ENCODE results near the gene HECTD4.

DNA sequence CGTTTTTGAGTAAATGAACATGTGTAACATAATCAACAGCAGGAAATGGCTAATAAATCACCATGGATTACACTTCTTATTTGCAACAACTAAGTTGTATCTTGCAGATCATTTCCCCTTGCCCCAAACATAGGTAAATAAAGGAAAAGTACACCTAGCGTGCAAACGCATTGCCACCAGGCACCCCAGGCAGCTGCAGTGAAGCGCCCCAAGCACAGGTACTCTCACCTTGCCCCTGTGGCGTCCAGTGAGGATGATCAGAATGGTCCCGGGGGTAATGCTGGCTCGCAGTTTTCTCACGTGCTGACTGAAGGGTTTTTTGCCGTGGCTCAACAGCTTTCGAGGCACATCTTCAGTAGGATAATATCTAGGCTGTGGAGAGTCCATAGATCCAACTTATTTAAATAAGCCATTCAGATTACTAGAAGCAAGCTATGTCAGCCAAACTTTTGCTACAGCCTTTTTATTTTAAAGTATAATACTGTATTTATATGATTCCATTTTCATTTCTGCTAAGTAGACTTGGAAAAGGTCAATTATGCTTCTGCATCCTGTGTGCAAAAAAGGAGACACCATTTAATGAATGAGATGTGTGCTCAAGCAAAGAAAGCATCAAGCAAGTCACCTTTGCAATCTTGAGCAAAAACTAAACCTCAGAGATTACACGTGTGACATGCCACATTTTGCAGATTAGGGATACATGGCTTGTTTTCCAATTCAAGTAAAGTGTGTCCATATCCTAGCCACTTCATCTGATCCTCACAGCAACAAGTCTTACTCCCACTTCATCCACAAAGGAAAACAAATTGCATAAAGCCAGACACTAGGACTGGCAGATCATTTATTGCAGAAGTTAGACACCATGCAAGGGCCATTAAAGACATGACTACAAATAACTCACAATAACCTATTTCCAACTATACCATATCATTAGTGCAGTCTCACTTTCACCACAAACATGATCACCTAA, 24.6 kb upstream of the HECTD4 start:
- TF ChIP-seq POLR2A (IDR thresholded peaks at IDR 0.05): no peak
- TF ChIP-seq, protein P1, sequence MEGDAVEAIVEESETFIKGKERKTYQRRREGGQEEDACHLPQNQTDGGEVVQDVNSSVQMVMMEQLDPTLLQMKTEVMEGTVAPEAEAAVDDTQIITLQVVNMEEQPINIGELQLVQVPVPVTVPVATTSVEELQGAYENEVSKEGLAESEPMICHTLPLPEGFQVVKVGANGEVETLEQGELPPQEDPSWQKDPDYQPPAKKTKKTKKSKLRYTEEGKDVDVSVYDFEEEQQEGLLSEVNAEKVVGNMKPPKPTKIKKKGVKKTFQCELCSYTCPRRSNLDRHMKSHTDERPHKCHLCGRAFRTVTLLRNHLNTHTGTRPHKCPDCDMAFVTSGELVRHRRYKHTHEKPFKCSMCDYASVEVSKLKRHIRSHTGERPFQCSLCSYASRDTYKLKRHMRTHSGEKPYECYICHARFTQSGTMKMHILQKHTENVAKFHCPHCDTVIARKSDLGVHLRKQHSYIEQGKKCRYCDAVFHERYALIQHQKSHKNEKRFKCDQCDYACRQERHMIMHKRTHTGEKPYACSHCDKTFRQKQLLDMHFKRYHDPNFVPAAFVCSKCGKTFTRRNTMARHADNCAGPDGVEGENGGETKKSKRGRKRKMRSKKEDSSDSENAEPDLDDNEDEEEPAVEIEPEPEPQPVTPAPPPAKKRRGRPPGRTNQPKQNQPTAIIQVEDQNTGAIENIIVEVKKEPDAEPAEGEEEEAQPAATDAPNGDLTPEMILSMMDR (IDR thresholded peaks at IDR 0.05): no peak
